GM19023 (cell line): ENCODE measurements around the gene S100A13.

ENCODE experiments used
- ATAC-seq: cut with Tn5 transposase; IDR thresholded peaks from one replicate; pipeline ENCODE4 v1.9.1; 2021; ENCODE audit warnings: mild to moderate bottlenecking, moderate library complexity; ENCODE audit not compliant: unreplicated experiment

S100A13 gene

GRCh38 chr1:153627715-153628626 is 666 bp upstream of the S100A13 start, which contains the start of gene S100A1:
Gene S100A1 (plus strand): TSS chr1:153628434. CDS start chr1:153630522, 2,088 bp downstream.
- no peak for ATAC-seq

- no peak for ATAC-seq
Observed at GRCh38 chr1:153626477-153626903, 815 bp downstream of the S100A13 start.

- ATAC-seq, result no peak
Observed at GRCh38 chr1:153624965-153625611, 2.2 kb downstream of the S100A13 start.

- no peak for ATAC-seq
Observed at GRCh38 chr1:153623101-153623500, 4.2 kb downstream of the S100A13 start.

- ATAC-seq, result no peak
Observed at GRCh38 chr1:153619171-153619570, 8.1 kb downstream of the S100A13 start.

GRCh38 chr1:153617663-153618062 is 9.6 kb downstream of the S100A13 start:
- ATAC-seq, result peak; percentile 70

GRCh38 chr1:153616917-153617311 is 10.4 kb downstream of the S100A13 start:
- no peak for ATAC-seq

GRCh38 chr1:153616144-153616916 is 11.0 kb downstream of the S100A13 start, which contains the start of gene S100A14:
Gene S100A14 (minus strand): TSS chr1:153616325. CDS start chr1:153615858, 467 bp downstream.
- ATAC-seq, result no peak

- no peak for ATAC-seq
Observed at GRCh38 chr1:153615406-153615805, 11.9 kb downstream of the S100A13 start.

GRCh38 chr1:153614906-153615305 is 12.4 kb downstream of the S100A13 start:
- no peak for ATAC-seq

- ATAC-seq, result no peak
Observed at GRCh38 chr1:153614189-153614900, 13.0 kb downstream of the S100A13 start.

GRCh38 chr1:153613406-153613805 is 13.9 kb downstream of the S100A13 start:
- no peak for ATAC-seq

- ATAC-seq, result no peak
Observed at GRCh38 chr1:153612755-153613331, 14.5 kb downstream of the S100A13 start, which contains the start of gene S100A16. Gene S100A16 (minus strand): TSS chr1:153613137. CDS start chr1:153608151, 4,986 bp downstream.

GRCh38 chr1:153612111-153612754 is 15.1 kb downstream of the S100A13 start:
- ATAC-seq, result no peak

GRCh38 chr1:153611356-153611755 is 15.9 kb downstream of the S100A13 start:
- no peak for ATAC-seq

- ATAC-seq, result no peak
Observed at GRCh38 chr1:153610811-153611301, 16.4 kb downstream of the S100A13 start.

- no peak for ATAC-seq
Observed at GRCh38 chr1:153610334-153610733, 17.0 kb downstream of the S100A13 start.

GRCh38 chr1:153609585-153609907 is 17.8 kb downstream of the S100A13 start:
- ATAC-seq, result no peak
